GM18502 (cell line): ENCODE data around the gene FUCA2.
"Not testable (repeated sequence)": the region's sequence is repeated elsewhere in the genome, so short reads cannot be mapped to it uniquely, and the experiment has no call there.

Source experiments
- ATAC-seq: cut with Tn5 transposase; IDR thresholded peaks from one replicate; pipeline ENCODE4 v1.9.1; 2021; ENCODE audit warnings: mild to moderate bottlenecking; ENCODE audit not compliant: unreplicated experiment, poor library complexity

FUCA2 gene

DNA sequence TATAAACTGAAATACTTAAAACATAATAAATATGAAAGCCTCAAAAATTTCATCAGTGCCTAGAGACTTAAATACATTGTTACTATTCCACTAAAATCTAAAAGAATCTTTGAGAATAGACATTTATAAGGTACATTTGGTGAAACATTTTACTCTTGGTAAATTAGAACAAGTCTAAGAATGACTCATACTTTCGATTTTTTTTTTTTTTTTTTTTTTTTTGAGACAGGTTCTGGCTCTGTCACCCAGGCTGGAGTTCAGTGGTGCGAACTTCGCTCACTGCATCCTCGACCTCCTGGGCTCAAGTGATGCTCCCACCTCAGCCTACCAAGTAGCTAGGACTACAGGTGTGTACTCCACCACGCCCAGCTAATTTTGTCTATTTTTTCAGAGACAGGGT is 6.4 kb downstream of the FUCA2 start:
- ATAC-seq, result no peak

DNA sequence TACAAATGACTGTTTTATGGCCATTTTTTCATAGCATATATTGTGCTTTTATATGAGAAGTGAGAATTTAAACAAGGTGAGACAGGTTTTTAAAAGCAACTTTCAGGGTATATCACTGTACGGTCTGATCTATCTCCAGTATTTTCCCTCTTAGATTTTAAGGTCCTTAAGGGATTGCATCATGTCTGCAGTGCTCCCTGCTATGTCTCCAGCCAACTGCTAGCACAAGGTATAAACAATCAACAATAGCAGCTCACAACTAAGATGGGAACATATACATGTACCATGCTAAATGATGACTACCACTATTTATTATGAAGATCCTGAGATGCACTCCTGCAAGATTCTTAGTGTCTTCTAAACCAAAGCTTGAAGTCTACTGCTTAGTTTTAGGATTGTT is 7.2 kb downstream of the FUCA2 start:
- no peak for ATAC-seq

DNA sequence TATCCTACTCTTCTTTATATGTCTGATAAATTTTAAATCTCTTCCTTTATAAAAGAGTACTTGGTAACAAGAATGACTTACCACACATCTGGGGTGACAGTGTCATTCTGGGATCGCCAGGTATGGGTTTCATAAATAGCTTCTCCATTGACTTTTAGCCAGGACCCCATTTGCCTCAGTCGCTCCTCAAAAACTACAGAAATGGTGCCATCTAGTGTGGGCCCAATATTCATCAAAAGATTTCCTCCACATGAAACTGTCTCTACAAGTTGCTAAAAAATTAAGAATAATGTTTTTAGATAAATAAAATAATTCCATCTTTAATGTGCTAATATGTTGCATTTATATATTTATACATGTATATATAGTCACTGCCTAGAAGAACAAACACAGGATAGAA is 9.7 kb downstream of the FUCA2 start:
- ATAC-seq, result no peak

- no peak for ATAC-seq
These were observed 13.1 kb downstream of the FUCA2 start for GRCh38 chr6:143498428-143498827.

- ATAC-seq, result no peak
These were observed 14.5 kb downstream of the FUCA2 start for GRCh38 chr6:143496974-143497373.

GRCh38 chr6:143490775-143491174 is 20.7 kb downstream of the FUCA2 start:
- ATAC-seq, result no peak

GRCh38 chr6:143490244-143490643 is 21.3 kb downstream of the FUCA2 start:
- no peak for ATAC-seq

DNA sequence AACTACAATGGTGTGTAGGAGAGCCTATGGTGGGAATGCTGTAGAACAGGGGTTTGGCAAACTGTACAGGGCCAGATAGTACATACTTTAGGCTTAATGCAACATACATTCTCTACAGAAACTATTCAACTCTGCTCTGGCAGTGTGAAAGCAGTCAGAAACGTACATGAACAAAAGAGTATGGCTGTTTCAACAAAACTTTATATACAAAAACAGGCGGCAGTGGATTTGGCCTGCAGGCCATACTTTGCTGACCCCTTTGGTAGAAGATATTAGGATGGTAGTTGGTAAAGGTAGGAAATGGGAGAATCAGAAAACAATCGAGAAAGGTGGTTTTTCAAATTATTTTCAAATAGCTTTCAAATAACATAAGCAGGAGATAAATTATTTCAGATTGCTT is 24.8 kb downstream of the FUCA2 start:
- no peak for ATAC-seq

- no peak for ATAC-seq
These were observed 25.6 kb downstream of the FUCA2 start for GRCh38 chr6:143485967-143486366.

GRCh38 chr6:143482593-143482992 is 28.9 kb downstream of the FUCA2 start:
- no peak for ATAC-seq

DNA sequence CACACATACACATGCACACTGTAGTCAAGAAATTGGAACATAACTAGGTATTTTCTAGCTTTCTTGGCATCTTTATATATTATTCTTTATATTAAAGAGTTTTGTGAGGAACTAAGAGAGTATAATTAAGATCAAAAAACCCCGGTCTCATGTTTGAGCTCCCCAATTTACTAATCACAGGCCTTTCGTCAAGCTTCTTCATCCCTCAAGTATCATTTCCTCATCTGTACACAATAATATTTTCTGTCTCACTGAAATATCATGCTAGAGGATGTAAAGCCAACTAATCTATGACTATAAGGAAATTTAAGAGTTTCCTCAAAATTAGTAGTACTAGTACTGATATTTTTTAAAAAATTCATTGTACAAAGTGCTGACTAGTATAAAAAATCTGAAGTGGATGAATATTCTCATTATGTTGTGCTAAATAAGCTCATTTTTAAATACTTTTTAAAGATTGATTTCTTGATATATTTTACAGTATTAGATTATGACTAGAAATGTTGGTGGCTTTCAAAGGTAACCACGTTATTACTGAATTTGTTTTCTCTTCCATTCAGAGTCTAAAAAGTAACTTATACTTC is 32.9 kb downstream of the FUCA2 start:
- ATAC-seq, result no peak

GRCh38 chr6:143476545-143476944 is 35.0 kb downstream of the FUCA2 start:
- no peak for ATAC-seq

- ATAC-seq, result no peak
These were observed 39.7 kb downstream of the FUCA2 start for GRCh38 chr6:143471822-143472221.

- not testable (repeated sequence) for ATAC-seq
These were observed 42.7 kb downstream of the FUCA2 start for GRCh38 chr6:143468823-143469222.

DNA sequence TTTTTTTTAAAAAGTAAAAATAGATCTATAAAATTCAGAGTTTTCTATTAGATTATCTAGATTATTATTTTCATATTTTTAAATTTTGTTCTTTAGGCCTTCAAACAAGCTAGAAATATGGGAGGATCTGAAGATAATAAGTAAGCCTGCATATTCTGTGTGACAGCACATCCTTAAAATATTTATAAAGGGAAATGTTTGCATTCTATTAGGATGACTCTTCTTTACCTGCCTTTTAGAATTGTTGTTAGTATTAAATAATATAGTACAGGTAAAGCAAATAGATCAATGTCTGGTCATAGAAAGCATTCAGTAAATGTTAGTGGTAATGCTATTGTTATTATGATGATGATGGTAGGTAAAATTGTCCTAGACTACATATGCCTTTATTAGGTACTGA is 43.5 kb downstream of the FUCA2 start:
- no peak for ATAC-seq

DNA sequence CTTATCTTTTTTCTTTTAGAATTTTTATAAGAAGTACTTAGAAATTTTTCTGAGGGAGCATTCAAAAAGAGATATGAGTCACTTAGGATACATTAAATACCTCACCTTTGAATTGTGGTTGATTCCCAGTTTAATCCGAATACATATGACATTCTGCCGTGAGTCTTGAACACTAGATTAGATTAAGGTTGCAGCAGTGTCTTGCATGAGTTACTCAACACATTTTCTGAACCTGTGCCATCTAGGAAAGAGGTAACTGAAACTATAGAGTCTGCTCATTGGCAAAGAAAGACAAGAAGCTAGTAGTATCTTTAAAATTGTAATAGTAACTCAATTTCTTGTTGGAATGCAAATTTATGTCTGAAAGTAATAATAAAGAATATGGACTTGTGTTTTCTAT is 46.0 kb downstream of the FUCA2 start:
- no peak for ATAC-seq

GRCh38 chr6:143457563-143458359 is 53.8 kb downstream of the FUCA2 start:
- no peak for ATAC-seq

DNA sequence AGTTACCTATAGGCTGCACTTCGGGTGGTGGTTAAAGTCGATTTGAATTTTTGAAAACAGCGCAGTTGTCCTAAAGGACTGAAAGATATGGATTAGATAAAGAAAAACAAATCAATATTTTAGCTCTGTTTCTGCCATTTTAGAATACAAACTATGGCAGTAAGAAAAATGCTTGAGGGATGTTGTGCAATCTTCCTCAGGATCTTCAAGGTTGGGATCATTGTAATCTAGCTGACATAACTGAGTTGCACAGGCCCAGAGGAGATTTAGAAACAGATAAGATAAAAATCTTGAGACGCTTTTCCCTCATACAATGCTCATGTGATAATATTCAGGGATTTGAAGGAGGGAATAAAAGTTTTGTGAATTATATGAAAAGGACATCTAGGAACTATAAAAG is 60.0 kb downstream of the FUCA2 start:
- ATAC-seq, result no peak

DNA sequence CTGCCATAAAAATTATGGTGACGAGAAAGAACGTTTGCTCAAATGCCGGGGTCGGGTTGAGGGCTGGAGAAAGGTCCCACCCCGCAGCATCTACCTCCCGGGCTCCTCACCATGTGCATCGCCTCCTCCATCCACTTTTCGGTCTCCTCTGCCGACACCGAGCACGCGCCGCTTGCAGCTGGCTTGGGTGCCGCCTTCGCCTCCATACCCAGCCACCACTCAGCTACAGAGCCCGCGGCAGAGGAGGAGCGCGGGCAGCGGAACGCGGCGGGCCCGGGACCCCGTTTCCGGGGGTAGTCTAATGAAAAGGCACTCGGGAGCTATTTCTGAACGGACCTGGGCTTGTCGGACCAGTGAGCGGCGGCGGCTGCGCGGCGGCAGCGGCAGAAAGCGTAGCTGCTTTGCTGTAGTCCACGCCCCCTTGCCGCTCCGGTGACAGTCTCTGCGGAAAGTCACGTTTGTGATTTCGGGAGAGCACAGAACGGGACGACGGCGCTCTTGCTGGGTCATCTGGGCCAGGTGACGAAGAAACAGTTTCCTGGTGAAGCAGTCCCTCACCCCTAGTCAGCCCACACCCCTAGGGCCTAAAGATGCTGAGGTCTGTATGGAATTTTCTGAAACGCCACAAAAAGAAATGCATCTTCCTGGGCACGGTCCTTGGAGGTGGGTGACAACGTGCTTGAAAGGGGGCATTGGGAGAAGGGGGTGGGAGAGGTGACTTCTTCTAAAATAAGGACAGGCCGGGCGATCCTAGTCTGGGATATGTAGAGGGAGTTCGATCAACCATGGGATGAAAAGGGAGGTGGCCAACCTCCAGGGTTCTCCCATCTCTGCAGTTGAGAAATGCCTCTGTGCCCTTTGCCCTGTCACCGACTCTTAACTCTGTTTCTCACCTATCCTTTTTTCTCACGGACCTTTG is 60.8 kb downstream of the FUCA2 start, which contains the start of the genes ADAT2 and PEX3:
TSS of gene ADAT2 (minus strand) at position 243 of the 919 bp plus-strand sequence. CDS start at position 206, 37 bp downstream.
TSS of gene PEX3 (plus strand) at position 353 of the 919 bp plus-strand sequence. CDS start at position 591, 238 bp downstream.
- ATAC-seq, result peak; percentile 98

- peak; percentile 8 for ATAC-seq
These were observed 61.6 kb downstream of the FUCA2 start for GRCh38 chr6:143449714-143450452.
